Measurements from ENCODE around the gene ZFPL1.

The ZFPL1 gene

GRCh38 chr11:65095974-65096806 is 12.2 kb downstream of the ZFPL1 start, which contains the start of gene VPS51:
VPS51 (plus strand) TSS chr11:65096214; CDS start chr11:65096251, 37 bp downstream.
- Histone ChIP-seq H3K27me3 (ENCODE audit: control insufficient read depth, insufficient read depth, low read length) (no peaks in the 10 kb centered on the region), H3K27ac (ENCODE audit: low read depth, low read length) (peak within 1 kb of the TSS; percentile 69; the same call in 1 of the 2 replicates), H3K9ac (ENCODE audit: low read length) (peak within 1 kb of the TSS; percentile 73), H3K9me3 (ENCODE audit: control insufficient read depth, insufficient read depth, low read depth, low read length) (no peaks in the 10 kb centered on the region), H3K4me3 (ENCODE audit: low read depth, low read length) (peak within 1 kb of the TSS; percentile 78), H3K4me1 (ENCODE audit: control insufficient read depth, insufficient read depth, low read length) (0 out of 2 replicates have a peak, but pooled peaks cover 3% of the 10 kb centered on the region), H3K36me3 (ENCODE audit: control insufficient read depth, insufficient read depth, low read length) (peaks cover 6% of the 10 kb centered on the region; the same call in 1 of the 2 replicates)

- H3K4me3 ChIP-seq (ENCODE audit: low read depth, low read length) = peak overlapping the region; percentile 78
- H3K9ac ChIP-seq (ENCODE audit: low read length) = no peak overlapping the region
- H3K27me3 ChIP-seq (ENCODE audit: control insufficient read depth, insufficient read depth, low read length) = no peaks in the 10 kb centered on the region
Observed at GRCh38 chr11:65096926-65097325, 12.9 kb downstream of the ZFPL1 start.

GRCh38 chr11:65100674-65101350 is 16.8 kb downstream of the ZFPL1 start:
- Histone ChIP-seq H3K4me1 (ENCODE audit: control insufficient read depth, insufficient read depth, low read length) (0 out of 2 replicates have a peak, but pooled peaks cover 3% of the 10 kb centered on the region), H3K9ac (ENCODE audit: low read length) (no peak overlapping the region), H3K36me3 (ENCODE audit: control insufficient read depth, insufficient read depth, low read length) (peaks cover 12% of the 10 kb centered on the region), H3K9me3 (ENCODE audit: control insufficient read depth, insufficient read depth, low read depth, low read length) (no peaks in the 10 kb centered on the region), H3K27me3 (ENCODE audit: control insufficient read depth, insufficient read depth, low read length) (no peaks in the 10 kb centered on the region), H3K4me3 (ENCODE audit: low read depth, low read length) (no peak overlapping the region), H3K27ac (ENCODE audit: low read depth, low read length) (no peak overlapping the region)

More at GRCh38 chr11:65096926-65097325, 12.9 kb downstream of the ZFPL1 start:
- H3K27ac ChIP-seq (ENCODE audit: low read depth, low read length) = no peak overlapping the region
- peaks cover 6% of the 10 kb centered on the region; the same call in 1 of the 2 replicates for H3K36me3 ChIP-seq (ENCODE audit: control insufficient read depth, insufficient read depth, low read length)
- no peaks in the 10 kb centered on the region for H3K9me3 ChIP-seq (ENCODE audit: control insufficient read depth, insufficient read depth, low read depth, low read length)
- 0 out of 2 replicates have a peak, but pooled peaks cover 3% of the 10 kb centered on the region for H3K4me1 ChIP-seq (ENCODE audit: control insufficient read depth, insufficient read depth, low read length)

- H3K27me3 ChIP-seq (ENCODE audit: control insufficient read depth, insufficient read depth, low read length) = no peaks in the 10 kb centered on the region
- no peak overlapping the region for H3K27ac ChIP-seq (ENCODE audit: low read depth, low read length)
- H3K4me3 ChIP-seq (ENCODE audit: low read depth, low read length) = no peak overlapping the region
- H3K9me3 ChIP-seq (ENCODE audit: control insufficient read depth, insufficient read depth, low read depth, low read length) = no peaks in the 10 kb centered on the region
- peaks cover 16% of the 10 kb centered on the region for H3K36me3 ChIP-seq (ENCODE audit: control insufficient read depth, insufficient read depth, low read length)
- H3K4me1 ChIP-seq (ENCODE audit: control insufficient read depth, insufficient read depth, low read length) = no peaks in the 10 kb centered on the region
- H3K9ac ChIP-seq (ENCODE audit: low read length) = no peak overlapping the region
Observed at GRCh38 chr11:65102142-65103095, 18.4 kb downstream of the ZFPL1 start.

- H3K27me3 ChIP-seq (ENCODE audit: control insufficient read depth, insufficient read depth, low read length) = no peaks in the 10 kb centered on the region
- H3K9ac ChIP-seq (ENCODE audit: low read length) = no peak overlapping the region
- H3K4me3 ChIP-seq (ENCODE audit: low read depth, low read length) = no peak overlapping the region
- no peak overlapping the region for H3K27ac ChIP-seq (ENCODE audit: low read depth, low read length)
- peaks cover 14% of the 10 kb centered on the region for H3K36me3 ChIP-seq (ENCODE audit: control insufficient read depth, insufficient read depth, low read length)
- no peaks in the 10 kb centered on the region for H3K9me3 ChIP-seq (ENCODE audit: control insufficient read depth, insufficient read depth, low read depth, low read length)
- H3K4me1 ChIP-seq (ENCODE audit: control insufficient read depth, insufficient read depth, low read length) = no peaks in the 10 kb centered on the region
Observed at GRCh38 chr11:65103476-65103875, 19.5 kb downstream of the ZFPL1 start.

GRCh38 chr11:65104628-65105027 is 20.6 kb downstream of the ZFPL1 start:
- no peaks in the 10 kb centered on the region for H3K9me3 ChIP-seq (ENCODE audit: control insufficient read depth, insufficient read depth, low read depth, low read length)
- no peak overlapping the region for H3K4me3 ChIP-seq (ENCODE audit: low read depth, low read length)
- peaks cover 20% of the 10 kb centered on the region for H3K36me3 ChIP-seq (ENCODE audit: control insufficient read depth, insufficient read depth, low read length)
- H3K27ac ChIP-seq (ENCODE audit: low read depth, low read length) = no peak overlapping the region
- no peaks in the 10 kb centered on the region for H3K27me3 ChIP-seq (ENCODE audit: control insufficient read depth, insufficient read depth, low read length)
- H3K4me1 ChIP-seq (ENCODE audit: control insufficient read depth, insufficient read depth, low read length) = no peaks in the 10 kb centered on the region
- H3K9ac ChIP-seq (ENCODE audit: low read length) = no peak overlapping the region

GRCh38 chr11:65107078-65107477 is 23.1 kb downstream of the ZFPL1 start:
- Histone ChIP-seq H3K27ac (ENCODE audit: low read depth, low read length) (no peak overlapping the region), H3K4me3 (ENCODE audit: low read depth, low read length) (no peak overlapping the region), H3K4me1 (ENCODE audit: control insufficient read depth, insufficient read depth, low read length) (peaks cover 9% of the 10 kb centered on the region), H3K9ac (ENCODE audit: low read length) (no peak overlapping the region), H3K36me3 (ENCODE audit: control insufficient read depth, insufficient read depth, low read length) (peaks cover 20% of the 10 kb centered on the region), H3K9me3 (ENCODE audit: control insufficient read depth, insufficient read depth, low read depth, low read length) (no peaks in the 10 kb centered on the region), H3K27me3 (ENCODE audit: control insufficient read depth, insufficient read depth, low read length) (no peaks in the 10 kb centered on the region)

- Histone ChIP-seq H3K4me3 (ENCODE audit: low read depth, low read length) (no peak overlapping the region), H3K27ac (ENCODE audit: low read depth, low read length) (no peak overlapping the region), H3K9ac (ENCODE audit: low read length) (no peak overlapping the region), H3K9me3 (ENCODE audit: control insufficient read depth, insufficient read depth, low read depth, low read length) (no peaks in the 10 kb centered on the region), H3K27me3 (ENCODE audit: control insufficient read depth, insufficient read depth, low read length) (no peaks in the 10 kb centered on the region), H3K4me1 (ENCODE audit: control insufficient read depth, insufficient read depth, low read length) (peaks cover 11% of the 10 kb centered on the region), H3K36me3 (ENCODE audit: control insufficient read depth, insufficient read depth, low read length) (peaks cover 20% of the 10 kb centered on the region)
Observed at GRCh38 chr11:65107751-65108468, 23.9 kb downstream of the ZFPL1 start.

- peaks cover 20% of the 10 kb centered on the region for H3K36me3 ChIP-seq (ENCODE audit: control insufficient read depth, insufficient read depth, low read length)
- H3K4me1 ChIP-seq (ENCODE audit: control insufficient read depth, insufficient read depth, low read length) = peaks cover 18% of the 10 kb centered on the region
- H3K27ac ChIP-seq (ENCODE audit: low read depth, low read length) = no peak overlapping the region
Observed at GRCh38 chr11:65108469-65109123, 24.6 kb downstream of the ZFPL1 start.

More at GRCh38 chr11:65108469-65109123, 24.6 kb downstream of the ZFPL1 start:
- no peaks in the 10 kb centered on the region for H3K9me3 ChIP-seq (ENCODE audit: control insufficient read depth, insufficient read depth, low read depth, low read length)
- no peak overlapping the region for H3K4me3 ChIP-seq (ENCODE audit: low read depth, low read length)
- no peaks in the 10 kb centered on the region for H3K27me3 ChIP-seq (ENCODE audit: control insufficient read depth, insufficient read depth, low read length)
- H3K9ac ChIP-seq (ENCODE audit: low read length) = no peak overlapping the region

Data from HUES6 (cell line).